NOMO-1 (cell line): ENCODE data around the gene CCDC157.
"Not testable (repeated sequence)": the region's sequence is repeated elsewhere in the genome, so short reads cannot be mapped to it uniquely, and the experiment has no call there.

Experiments
- DNase-seq, 2 experiments: peaks; one replicate each; lab custom pipeline; 2025; ENCODE audit not compliant: unreplicated experiment in 2 of 2; lab: John Stamatoyannopoulos, UW

CCDC157 gene

DNA sequence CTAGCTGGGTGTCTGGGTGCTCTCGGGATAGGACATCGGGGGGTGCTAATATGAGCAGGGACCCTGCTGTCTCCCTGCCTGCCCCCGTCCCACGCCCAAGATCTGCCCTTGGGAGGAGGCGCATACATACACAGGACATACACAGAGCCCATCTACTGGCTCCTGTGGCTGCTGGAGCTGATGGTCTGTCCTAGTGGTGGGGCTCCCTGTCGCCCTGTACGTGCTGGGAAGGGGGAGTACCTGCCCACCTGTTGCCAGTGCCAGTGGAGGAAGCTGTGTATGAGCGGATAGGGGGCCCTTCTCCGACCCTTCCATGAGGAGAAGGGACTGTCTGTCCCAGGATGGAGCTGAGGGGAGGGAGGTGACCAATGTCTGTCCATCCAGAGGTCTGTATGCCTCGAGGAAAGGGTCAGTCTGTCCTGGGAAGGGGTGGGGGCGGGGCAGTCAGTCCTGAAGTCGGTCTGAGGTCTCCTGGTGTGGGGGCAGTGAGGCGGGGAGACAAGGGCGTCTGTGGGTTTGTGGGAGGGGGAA is 31.0 kb upstream of the CCDC157 start:
- no peak for DNase-seq

DNA sequence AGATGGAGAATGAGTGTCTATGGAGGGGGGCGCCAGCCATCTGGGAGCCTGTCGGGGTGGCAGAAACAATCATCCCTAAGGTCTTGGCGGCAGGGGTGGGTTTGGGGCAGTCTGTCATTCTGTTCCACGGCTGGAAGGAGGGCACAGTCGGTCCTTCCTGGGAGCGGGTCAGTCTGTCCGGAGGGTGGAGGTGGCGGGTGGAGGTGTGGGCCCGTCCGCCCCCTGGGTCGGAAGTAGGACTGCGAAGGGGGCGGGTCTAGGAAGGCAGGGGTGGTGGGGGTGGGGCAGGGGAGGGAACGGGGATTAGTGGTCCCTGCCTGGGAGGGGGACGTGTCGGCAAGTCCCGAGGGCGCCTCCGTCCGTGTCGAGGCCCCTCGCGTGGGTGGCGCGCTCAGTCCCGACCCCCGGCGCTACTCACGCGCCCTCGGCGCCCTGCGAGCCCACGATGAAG is 30.5 kb upstream of the CCDC157 start:
- peak in 1 of 2 experiments; percentile 47 for DNase-seq

DNA sequence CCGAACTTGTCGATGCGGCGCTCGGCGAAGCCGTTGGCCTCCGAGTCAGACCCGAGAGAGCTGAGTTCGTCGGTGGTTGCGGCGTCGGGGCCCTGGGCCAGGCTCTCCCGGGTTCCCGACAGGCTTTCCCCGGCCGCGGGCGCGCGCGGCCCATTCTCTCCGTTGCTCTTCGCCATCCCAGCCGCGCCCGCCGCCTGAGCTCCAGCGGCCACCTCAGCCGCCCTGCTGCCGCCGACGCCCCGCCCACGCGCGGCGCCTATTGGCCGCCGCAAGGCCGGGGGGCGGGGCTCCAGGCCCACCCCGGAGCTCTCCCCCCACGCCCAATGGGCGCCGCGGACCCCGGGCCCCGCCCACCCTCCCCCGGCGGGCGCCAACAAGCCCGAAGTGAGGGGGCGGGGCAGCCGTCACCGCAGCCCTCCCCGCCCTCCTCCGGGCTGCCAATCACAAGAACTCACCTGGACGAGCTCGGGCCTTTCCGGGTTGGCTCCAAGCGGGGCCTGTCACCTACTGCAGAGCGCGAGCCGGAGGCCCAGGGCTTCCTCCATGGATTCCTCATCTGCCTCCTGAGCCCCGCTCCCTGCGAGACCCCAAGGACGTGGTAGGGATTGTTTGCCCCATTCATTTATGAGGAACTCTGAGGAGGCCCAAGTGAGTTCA is 30.0 kb upstream of the CCDC157 start, which contains the start of gene TBC1D10A:
TSS of gene TBC1D10A (minus strand) at position 236 of the 657 bp plus-strand sequence. CDS start at position 176, 60 bp downstream.
- peak; percentile 88 to 97 for DNase-seq

DNA sequence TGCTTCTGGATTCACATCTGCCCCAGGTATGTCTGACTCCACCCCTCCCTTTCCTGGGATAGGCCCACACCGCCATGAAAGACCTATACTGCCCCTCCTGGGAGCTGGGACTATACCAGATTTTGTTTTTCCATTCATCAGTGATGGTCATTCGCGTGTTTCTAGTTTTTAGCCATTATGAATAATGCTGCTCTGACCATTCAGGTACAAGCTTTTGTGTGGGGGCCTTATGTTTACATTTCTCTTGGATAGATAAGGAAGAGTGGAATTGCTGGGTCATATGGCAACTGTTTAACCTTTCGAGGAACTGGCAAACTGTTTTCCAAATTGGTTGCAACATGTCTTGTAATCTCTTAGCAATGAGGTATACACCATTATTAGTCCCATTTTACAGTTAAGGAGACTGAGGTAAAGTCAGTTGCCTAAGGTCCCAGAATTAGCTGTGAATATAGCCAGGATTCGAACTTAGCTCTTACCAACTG is 28.9 kb upstream of the CCDC157 start:
- no peak for DNase-seq

DNA sequence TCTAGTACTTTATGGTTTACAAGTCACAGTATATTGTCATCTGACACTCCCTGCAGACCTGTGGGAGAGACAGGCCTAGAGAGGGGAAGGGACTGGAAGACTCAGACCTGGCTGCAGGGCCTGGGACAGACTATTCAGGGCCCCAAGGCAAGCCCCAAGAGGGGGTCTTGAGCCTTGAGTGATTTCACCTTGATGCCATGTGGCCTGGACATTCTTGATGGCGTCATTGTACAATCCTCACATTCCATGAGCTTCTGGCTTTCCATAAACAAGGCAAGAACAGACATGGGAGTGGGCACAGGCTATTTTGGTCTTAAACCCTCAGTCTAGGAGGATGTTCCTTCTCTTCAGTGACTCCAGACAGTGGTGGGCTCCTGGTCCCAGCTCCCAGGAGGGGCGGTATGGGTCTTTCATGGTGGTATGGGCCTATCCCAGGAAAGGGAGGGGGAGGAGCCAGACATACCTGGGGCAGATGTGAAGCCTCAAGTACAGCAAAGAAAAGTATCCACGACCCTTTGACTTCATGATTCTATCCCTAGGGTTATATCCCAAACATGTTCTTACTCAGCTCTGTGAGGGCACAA is 28.2 kb upstream of the CCDC157 start:
- DNase-seq: no peak

- no peak for DNase-seq
Measured at GRCh38 chr22:30332551-30332950, 24.3 kb upstream of the CCDC157 start.

DNA sequence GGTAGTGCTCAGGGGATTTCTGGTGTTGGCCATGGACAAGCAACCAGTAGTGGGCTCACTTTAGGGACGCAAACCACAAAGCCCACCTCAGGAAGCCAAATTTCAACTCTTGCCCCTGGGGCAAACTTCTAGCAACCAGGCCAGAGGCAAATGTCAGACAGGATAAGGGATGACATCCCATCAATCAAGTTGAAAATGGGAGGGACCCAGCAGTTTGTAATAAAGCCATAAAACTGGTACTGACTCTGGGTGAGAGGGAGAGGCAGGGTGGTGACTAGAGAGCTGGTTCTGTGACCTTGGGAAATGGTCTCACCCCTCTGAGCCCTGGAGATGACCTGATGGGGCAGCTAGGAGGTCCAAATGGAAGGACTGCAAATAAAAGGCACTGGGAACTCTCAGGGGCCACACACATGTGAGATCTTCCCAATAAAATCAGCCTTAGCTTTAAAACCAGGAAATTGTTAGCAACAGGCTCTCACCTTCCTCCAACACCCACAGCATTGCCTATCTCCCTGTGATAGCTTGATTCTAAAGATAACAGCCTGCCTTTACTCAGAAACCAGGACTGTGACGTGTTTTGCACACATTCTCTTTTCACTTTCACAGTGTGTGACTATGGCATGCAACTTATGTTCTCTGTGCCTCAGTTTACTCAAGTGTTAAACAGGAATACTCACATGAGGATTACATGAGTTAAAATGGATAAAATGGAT is 23.7 kb upstream of the CCDC157 start:
- DNase-seq: no peak

- DNase-seq: no peak
Measured at GRCh38 chr22:30333707-30334087, 23.1 kb upstream of the CCDC157 start.

DNA sequence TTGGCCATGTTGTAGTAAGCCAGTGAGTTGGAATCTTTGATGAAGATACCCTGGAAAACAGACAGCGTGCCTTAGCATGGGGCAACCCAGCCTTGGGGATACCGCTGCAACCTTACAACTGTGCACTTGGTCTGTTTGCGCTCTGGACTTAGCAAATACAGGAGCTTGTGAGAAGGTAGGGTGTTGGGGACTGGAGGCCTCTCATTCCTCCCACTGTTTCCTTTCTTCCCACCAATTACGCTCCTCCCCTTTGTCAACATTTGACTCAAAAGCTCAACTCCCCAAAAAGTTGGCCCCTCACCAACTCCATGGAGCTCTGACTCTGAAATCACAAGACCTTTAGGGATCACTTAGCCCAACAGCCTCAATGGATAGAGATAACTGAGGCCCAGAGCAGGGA is 22.2 kb upstream of the CCDC157 start:
- no peak for DNase-seq

- no peak for DNase-seq
Measured at GRCh38 chr22:30335236-30335635, 21.6 kb upstream of the CCDC157 start.

DNA sequence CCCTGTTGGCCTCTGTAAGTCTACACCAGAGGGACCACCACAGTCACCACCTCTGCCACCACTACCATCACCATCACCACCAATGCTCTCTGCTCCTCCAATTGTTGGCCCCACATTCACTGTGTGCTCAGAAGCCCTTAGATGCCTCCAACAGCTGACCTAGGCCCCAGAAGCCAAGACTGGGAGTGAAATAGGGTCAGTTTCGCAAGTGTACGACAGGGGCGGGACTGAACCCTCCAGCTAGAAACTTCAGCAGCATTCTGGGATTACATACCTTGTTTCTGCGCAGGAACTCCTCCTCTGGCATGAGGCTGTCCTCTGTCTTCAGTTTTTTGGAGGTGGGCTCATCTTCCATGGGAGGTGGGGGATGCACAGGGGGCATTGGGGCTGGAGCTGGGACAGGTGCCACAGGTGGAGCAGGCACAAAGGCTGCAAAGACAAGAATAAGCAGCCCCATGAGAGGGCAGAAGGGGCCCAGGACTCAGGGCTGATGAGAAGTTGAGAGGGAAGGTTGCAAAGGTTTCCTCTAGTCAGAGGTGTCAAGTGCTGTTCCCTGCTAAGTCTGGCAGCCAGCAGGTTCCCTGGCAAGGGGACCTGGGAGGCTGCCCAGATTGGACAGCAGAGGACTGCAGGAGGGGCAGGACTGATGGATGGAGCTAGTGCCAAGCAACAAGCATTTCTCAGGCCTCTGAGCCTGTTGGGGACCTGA is 19.9 kb upstream of the CCDC157 start:
- DNase-seq: no peak

DNA sequence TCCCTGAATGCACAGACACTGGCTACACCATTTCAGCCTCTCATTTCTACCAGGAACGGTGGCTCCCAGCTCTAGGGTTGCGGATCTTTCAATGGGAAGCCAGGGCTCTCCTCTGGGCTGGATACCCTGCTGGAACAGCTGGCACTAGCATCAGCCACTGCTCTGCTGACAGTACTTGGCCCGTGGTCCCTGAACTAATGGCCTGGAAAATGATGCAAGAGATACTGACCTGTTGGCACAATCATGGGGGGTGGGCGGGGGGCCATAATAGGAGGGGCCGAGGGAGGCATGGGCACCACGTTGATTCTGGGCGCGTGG is 19.4 kb upstream of the CCDC157 start:
- no peak for DNase-seq

DNA sequence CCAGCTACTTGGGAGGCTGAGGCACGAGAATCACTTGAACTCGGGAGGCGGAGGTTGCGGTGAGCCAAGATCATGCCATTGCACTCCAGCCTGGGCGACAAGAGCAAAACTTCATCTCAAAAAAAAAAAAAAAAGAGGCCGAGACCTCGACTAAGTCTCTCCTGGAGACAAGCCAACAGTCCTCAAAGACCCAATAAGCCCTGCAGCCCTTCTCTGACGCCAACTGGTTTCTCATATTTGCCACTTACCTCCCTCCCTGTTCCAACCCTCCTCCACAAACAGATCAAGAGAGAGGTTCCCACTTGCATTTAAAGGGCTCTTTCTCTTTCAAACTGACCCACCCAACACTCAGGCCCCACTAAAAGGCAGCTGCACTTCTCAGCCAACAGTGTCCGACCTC is 18.5 kb upstream of the CCDC157 start:
- DNase-seq: not testable (repeated sequence)

- no peak for DNase-seq
Measured at GRCh38 chr22:30338802-30339201, 18.0 kb upstream of the CCDC157 start.

DNA sequence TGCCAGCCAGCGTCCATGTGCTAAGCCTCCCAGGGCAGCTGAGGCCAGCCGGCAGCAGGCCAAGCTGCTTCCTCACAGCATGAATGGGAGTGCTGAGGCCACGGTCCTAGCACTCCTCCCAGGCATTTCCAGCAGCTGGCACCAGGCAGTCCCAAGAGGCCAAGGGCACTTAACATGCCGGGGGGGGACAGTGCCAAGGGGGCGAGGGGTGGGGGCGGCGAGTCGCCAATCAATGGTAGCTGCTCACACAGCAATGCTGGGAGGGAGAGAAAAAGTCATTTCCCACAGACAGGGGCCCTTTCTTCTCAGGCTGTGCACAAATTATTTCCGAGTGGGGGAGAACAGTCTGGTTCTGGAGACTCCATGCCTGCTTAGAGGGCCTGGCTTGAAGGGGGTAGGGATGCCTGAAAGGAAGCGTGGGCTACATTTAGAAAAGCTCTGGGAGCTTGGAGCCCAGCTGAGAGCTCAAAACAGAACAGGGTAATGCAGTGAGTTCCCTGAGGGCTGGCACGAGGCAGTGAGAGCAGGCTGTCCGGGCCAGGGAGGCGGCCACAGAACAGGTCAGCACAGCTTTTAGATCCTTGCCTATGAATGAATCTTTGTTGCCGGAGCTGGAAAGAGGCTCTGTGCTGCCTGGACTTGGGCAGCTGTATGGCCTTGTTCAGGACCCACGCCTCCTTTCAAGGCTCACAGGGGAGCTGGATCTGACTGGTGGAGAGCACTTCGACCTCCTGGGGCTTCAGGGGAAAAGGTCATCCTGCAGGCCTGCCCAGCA is 15.7 kb upstream of the CCDC157 start:
- DNase-seq: no peak

GRCh38 chr22:30344447-30345200 is 12.2 kb upstream of the CCDC157 start:
- no peak for DNase-seq

GRCh38 chr22:30347255-30347892 is 9.4 kb upstream of the CCDC157 start:
- no peak for DNase-seq

DNA sequence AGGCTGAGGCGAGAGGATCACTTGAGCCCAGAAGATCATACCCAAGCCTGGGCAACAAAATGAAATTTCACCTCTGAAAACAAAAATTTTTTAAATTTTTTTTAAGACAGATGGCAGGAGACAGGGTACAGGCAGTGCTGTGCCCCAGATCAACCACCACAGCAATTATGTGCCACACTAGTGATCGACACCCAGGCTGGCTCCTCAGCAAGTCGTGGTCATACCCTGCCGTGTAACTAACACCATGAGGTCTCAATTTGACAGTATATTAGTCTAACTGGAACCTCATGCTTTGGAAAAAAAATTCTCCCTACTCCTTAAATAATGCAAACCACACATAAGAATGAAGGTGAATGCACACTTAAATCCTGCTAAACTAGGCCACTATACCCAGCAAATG is 8.4 kb upstream of the CCDC157 start:
- no peak for DNase-seq

DNA sequence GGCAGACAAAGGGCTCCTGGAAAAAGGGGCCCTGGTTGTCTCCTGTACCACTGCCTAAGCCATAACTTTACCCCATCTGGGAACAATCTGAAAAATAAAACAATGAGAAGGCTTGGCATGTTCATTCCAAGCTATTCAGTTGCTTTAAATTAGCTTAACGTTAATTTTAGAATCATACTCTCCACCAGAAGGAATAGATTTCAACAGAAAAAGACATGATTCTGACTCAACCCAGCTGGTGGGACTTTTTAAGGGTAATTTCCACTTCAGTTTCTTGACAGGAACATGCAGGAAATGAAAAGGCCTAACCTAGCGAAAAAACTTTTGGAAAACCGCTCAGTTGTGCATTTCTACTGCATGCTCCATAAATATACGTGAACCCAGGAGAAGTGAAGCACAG is 8.0 kb upstream of the CCDC157 start:
- DNase-seq: no peak
